AG09319 (cell line): Measurements from ENCODE around the gene ALAS2.

Experiments
- DNase-seq: peaks from one replicate; pipeline ENCODE4 v3.0.0-alpha.2; 2010; ENCODE audit warnings: low read depth; ENCODE audit errors: extremely low read depth
- TF ChIP-seq, protein P1 (sequence below): IDR thresholded peaks from 2 replicates; pipeline ENCODE4 v1.5.1; 2011; ENCODE audit warnings: low read depth, mild to moderate bottlenecking, inconsistent platforms, low read length, moderate library complexity

ALAS2 gene

DNA sequence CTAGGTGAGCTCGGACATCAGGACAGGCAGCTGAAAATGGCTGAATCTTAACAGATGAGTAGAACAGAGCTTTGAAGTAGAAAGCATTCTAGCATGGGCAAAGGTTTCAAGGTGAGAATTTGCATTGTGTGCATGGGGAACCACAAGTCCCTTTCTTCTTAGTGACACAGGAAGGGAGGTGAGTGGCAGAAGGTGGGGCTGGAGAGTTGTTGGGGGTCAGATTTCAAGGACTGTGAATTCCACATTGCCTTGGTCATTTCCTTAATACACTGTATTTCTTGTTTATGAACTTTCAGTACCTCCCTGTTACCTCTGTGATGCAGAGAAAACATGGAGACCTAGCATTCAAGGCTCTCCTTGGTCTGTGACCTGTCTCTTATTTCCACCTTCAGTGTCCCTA lies 26.5 kb downstream of the ALAS2 start:
- DNase-seq, result no peak
- TF ChIP-seq, protein P1, sequence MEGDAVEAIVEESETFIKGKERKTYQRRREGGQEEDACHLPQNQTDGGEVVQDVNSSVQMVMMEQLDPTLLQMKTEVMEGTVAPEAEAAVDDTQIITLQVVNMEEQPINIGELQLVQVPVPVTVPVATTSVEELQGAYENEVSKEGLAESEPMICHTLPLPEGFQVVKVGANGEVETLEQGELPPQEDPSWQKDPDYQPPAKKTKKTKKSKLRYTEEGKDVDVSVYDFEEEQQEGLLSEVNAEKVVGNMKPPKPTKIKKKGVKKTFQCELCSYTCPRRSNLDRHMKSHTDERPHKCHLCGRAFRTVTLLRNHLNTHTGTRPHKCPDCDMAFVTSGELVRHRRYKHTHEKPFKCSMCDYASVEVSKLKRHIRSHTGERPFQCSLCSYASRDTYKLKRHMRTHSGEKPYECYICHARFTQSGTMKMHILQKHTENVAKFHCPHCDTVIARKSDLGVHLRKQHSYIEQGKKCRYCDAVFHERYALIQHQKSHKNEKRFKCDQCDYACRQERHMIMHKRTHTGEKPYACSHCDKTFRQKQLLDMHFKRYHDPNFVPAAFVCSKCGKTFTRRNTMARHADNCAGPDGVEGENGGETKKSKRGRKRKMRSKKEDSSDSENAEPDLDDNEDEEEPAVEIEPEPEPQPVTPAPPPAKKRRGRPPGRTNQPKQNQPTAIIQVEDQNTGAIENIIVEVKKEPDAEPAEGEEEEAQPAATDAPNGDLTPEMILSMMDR, result no peak

DNA sequence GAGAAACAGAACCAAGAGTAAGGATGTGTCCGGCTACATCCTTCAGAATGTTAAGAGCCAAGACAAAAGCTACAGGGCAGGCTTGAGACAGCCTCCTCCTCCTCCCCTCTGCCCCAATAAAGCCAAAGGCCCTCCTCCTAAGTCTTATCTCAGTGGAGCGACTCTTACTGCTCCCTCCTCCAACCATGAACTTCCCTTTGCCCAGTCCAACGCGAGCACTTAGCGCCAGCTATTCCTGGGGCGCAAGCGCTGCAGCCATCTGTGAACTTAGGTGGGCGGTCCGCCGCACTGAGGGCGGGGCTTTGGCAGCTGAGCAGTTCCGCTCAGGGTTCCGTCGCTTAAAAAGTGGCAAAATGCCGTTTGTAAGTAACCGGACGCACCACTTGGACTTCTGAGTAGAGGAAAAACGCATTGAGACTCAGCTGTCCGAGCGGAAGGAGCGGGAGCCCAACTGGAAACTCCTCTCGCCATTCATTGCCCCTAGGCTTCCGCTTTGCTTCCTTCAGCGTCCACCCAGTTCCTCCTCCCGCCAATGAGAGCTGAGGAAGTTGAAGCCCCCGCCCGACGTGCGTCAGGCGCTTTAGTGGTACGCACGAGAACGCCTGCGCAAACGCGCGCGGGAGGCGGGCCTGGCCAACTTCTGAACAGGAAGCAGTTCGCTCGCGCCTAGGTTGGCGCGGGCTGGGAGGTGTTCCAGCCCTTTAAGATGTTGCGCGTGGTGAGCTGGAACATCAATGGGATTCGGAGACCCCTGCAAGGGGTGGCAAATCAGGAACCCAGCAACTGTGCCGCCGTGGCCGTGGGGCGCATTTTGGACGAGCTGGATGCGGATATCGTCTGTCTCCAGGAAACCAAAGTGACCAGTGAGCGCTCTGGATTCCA lies 30.8 kb downstream of the ALAS2 start, which contains the start of gene APEX2:
Gene APEX2, plus strand, starts transcription at position 647 of the 882 bp plus-strand sequence. Its CDS starts 60 bp downstream, at position 707.
- TF ChIP-seq, protein P1, result no peak
- peak; percentile 76 for DNase-seq

DNA sequence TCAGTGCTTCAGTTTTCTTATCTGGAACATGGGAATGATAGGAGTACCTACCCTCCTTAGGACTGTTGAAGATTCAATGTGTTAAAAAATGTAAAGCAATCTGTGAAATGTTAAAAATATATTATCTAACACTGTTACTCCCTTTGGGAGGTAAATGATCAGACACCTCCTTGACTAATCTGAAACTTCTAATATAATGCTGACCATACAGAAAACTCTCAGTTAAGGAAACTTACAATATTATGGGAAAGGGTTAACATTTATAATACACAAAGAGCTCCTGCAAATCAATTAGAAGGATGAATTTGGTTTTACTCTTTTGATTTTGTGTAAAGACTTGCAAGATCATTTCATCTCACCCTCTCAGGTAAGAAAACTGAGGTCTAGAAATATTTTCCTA lies 35.2 kb downstream of the ALAS2 start:
- TF ChIP-seq, protein P1, result no peak
- DNase-seq, result no peak

DNA sequence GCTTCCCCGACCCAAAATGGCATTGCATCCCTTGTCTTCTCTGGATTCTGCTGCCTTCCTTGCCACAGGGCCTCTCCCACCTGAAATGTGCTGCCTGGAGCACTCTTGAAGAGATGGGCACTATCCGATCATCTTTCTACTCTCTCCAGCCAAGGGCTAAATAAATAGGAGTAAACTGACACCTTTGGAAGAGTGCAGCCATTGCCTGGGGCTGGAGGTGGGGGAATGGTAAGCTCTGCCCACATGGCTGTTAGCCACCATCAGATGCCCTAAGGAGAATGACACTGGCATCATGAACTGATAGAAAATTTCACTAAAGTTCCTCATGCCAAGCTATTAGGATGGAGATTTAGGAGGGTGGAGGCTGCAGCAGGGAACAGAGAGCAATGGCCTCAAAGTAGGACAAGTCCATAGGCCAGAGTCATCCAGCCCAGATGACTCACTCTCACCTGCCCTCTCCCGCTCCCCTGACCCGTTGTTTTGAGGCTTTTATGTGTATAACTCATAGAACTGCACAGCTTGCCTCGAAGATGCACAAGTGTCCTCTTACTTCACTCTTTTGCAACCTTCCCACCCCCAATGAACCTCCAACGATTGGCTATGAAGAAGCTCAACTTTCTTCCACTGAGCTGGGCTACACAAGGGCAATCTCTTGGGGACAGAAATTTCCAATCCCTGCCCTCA lies 36.0 kb downstream of the ALAS2 start:
- TF ChIP-seq, protein P1, result no peak
- no peak for DNase-seq

DNA sequence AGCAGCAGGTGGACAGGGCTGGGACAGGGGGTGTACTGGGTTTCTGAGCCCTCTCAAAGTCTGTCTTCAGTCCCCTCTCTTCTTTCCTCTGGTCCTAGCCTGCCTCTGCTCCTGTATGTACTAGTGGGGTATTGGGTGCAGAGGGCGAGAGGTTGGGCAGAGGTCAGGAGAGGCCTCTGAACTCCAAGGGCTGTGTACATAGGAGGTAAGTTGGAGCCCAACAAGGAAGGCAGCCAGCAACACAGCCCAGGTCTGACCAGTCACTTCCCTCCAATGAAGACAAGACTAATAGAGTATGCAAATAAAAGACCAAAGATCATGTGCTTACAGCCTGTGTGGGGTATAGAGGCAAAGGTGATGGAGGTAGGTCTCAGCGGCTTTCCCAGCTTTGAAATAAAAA lies 36.7 kb downstream of the ALAS2 start, which contains the start of gene PFKFB1:
Gene PFKFB1, minus strand, starts transcription at position 90 of the 400 bp plus-strand sequence. CDS start 181 bp downstream, outside the sequence.
- TF ChIP-seq, protein P1, result no peak
- DNase-seq, result no peak

DNA sequence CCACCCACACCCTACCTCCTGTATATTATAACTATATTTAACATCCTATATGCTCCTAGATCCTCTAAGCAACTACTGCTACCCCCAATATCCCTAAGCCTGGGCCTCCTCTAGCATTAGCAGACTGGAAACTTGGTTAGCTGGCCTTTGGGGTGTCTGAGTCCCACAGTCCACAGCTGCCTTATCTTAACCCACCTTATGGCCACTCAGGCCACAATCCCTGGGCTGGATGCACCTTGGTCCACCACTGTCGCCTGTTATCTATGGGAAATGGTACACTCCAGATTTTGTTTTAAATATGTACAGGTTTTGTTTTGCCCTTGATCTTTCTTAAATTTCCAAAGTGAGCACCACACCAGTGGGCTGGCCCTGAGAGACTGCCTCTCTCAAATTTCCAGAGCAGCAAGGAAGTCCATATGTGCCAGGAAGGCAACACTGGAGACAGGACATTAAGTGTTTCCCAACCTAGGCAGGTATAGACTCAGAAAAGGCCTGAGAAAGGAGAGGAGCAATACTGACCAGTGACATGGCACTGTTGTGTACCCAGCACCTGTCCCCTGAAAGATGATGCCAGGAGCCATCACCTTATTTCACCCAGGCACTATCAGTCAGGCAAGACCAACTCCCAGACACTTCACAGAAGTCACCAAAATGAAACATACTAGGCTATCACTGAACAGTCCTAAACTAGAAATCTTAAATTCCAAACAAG lies 37.7 kb downstream of the ALAS2 start:
- TF ChIP-seq, protein P1, result no peak
- DNase-seq, result no peak
